GM23338 (cell line): Measurements from ENCODE around the gene ZNF276. TPM values are rescaled to one million over a fixed set of nuclear protein-coding genes. Genes with fewer than 3 reads are reported as not detected.

Experiments used
- ATAC-seq: fragments of 200-7000 bp; cut with Tn5 transposase; 3 replicates; pipeline ENCODE4 v1.9.1; 2020
- DNase-seq: peaks from one replicate; pipeline ENCODE4 v3.0.0-alpha.2; 2015; ENCODE audit warnings: low spot score
- H2AFZ ChIP-seq: fragments of 200-600 bp; sonication (generic); 2 replicates; pipeline ENCODE4 v1.8.0; 2016; ENCODE audit warnings: antibody characterized with exemption, mild to moderate bottlenecking, moderate library complexity
- H3F3A ChIP-seq: fragments of 200-600 bp; sonication (generic); replicated peaks from 2 replicates; pipeline ENCODE4 v1.8.0; 2017; ENCODE audit warnings: antibody characterized with exemption, mixed run types, low read depth
- H3K27ac ChIP-seq: fragments of 200-600 bp; sonication (generic); 2 replicates; pipeline ENCODE4 v1.6.1; 2016; ENCODE audit warnings: low read depth
- H3K27me3 ChIP-seq: fragments of 200-600 bp; sonication (generic); 2 replicates; pipeline ENCODE4 v1.8.0; 2016; ENCODE audit warnings: mild to moderate bottlenecking, mixed run types, moderate library complexity; ENCODE audit not compliant: insufficient read depth
- H3K36me3 ChIP-seq: fragments of 200-600 bp; sonication (generic); 2 replicates; pipeline ENCODE4 v1.8.0; 2016; ENCODE audit warnings: mild to moderate bottlenecking; ENCODE audit not compliant: insufficient read depth
- H3K4me1 ChIP-seq: fragments of 200-600 bp; sonication (generic); 2 replicates; pipeline ENCODE4 v1.8.0; 2016; ENCODE audit warnings: mild to moderate bottlenecking, moderate library complexity; ENCODE audit not compliant: insufficient read depth
- H3K4me2 ChIP-seq: fragments of 200-600 bp; sonication (generic); 2 replicates; pipeline ENCODE4 v1.7.1; 2017; ENCODE audit warnings: mixed run types
- H3K4me3 ChIP-seq: fragments of 200-600 bp; sonication (generic); 2 replicates; pipeline ENCODE4 v1.6.1; 2016; ENCODE audit warnings: mixed run types
- H3K79me2 ChIP-seq: fragments of 200-600 bp; sonication (generic); replicated peaks from 2 replicates; pipeline ENCODE4 v1.8.0; 2017; ENCODE audit warnings: mild to moderate bottlenecking; ENCODE audit not compliant: insufficient read depth
- H3K9me2 ChIP-seq: fragments of 200-600 bp; sonication (generic); 2 replicates; pipeline ENCODE4 v1.8.0; 2017; ENCODE audit not compliant: insufficient read depth
- H4K20me1 ChIP-seq: fragments of 200-600 bp; sonication (generic); replicated peaks from 2 replicates; pipeline ENCODE4 v1.8.0; 2017; ENCODE audit warnings: mild to moderate bottlenecking; ENCODE audit not compliant: insufficient read depth
- H3K27ac Mint-ChIP-seq: 2 replicates; pipeline ENCODE4 v1.8.0; 2020; ENCODE audit warnings: inconsistent platforms, mild to moderate bottlenecking, moderate library complexity, mixed read lengths
- H3K27me3 Mint-ChIP-seq: 3 replicates; pipeline ENCODE4 v1.8.0; 2022; ENCODE audit warnings: low read depth, mild to moderate bottlenecking, moderate library complexity, mixed read lengths, inconsistent platforms; ENCODE audit not compliant: insufficient read depth, poor library complexity
- H3K36me3 Mint-ChIP-seq: 3 replicates; pipeline ENCODE4 v1.8.0; 2021; ENCODE audit warnings: low read depth, mild to moderate bottlenecking, inconsistent platforms, moderate library complexity, mixed read lengths
- H3K4me1 Mint-ChIP-seq: 3 replicates; pipeline ENCODE4 v1.8.0; 2020; ENCODE audit warnings: mild to moderate bottlenecking, inconsistent platforms, mixed read lengths
- H3K4me3 Mint-ChIP-seq: 3 replicates; pipeline ENCODE4 v1.8.0; 2021; ENCODE audit warnings: moderate library complexity, mild to moderate bottlenecking, inconsistent platforms, mixed read lengths
- H3K9me3 Mint-ChIP-seq: 3 replicates; pipeline ENCODE4 v1.8.0; 2020; ENCODE audit warnings: moderate library complexity, mild to moderate bottlenecking, inconsistent platforms, mixed read lengths
- CREB1 ChIP-seq: fragments of 250-450 bp; sonication (Bioruptor Pico); IDR thresholded peaks from 2 replicates; pipeline ENCODE4 v1.5.0; 2020; ENCODE audit warnings: low read depth, mild to moderate bottlenecking, moderate library complexity
- EZH2phosphoT487 ChIP-seq: fragments of 200-600 bp; sonication (generic); IDR thresholded peaks from one replicate; pipeline ENCODE4 v1.8.1; 2018; ENCODE audit warnings: antibody characterized with exemption; ENCODE audit not compliant: unreplicated experiment
- JUNB ChIP-seq: IDR thresholded peaks from one replicate; pipeline ENCODE4 v1.6.1; 2016; ENCODE audit warnings: antibody characterized with exemption; ENCODE audit not compliant: unreplicated experiment
- NANOG ChIP-seq: IDR thresholded peaks from 2 replicates; pipeline ENCODE4 v1.6.1; 2016; ENCODE audit warnings: antibody characterized with exemption, borderline replicate concordance
- POLR2AphosphoS5 ChIP-seq: IDR thresholded peaks from 2 replicates; pipeline ENCODE4 v1.6.1; 2016; ENCODE audit warnings: antibody characterized with exemption, low read depth
- ZNF114 ChIP-seq: fragments of 250-450 bp; sonication (Bioruptor Pico); IDR thresholded peaks from 2 replicates; pipeline ENCODE4 v1.5.0; 2020; ENCODE audit warnings: mild to moderate bottlenecking, moderate library complexity
- polyA plus RNA-seq: library from polyadenylated mRNA; unstranded; fragments of >200 nt; fragmentation: Nextera tagmentation; extraction: Ambion mirVana; gene quantifications from 2 replicates; pipeline ENCODE4 v1.2.1, GENCODE V29; 2016
- total RNA-seq: library from RNA; depleted of rRNA; stranded (reverse); fragments of >200 nt; shearing (Covaris generic); gene quantifications from 2 replicates; pipeline ENCODE4 v1.2.3, GENCODE V29; 2014
- TF ChIP-seq, protein P1 (sequence below): fragments of 250-450 bp; sonication (Bioruptor Pico); IDR thresholded peaks from 2 replicates; pipeline ENCODE4 v1.5.0; 2020; ENCODE audit warnings: mild to moderate bottlenecking, moderate library complexity

Gene ZNF276
- total and polyA plus RNA-seq, 2 experiments from 2014 or later = 3.4 to 15.6 TPM

DNA sequence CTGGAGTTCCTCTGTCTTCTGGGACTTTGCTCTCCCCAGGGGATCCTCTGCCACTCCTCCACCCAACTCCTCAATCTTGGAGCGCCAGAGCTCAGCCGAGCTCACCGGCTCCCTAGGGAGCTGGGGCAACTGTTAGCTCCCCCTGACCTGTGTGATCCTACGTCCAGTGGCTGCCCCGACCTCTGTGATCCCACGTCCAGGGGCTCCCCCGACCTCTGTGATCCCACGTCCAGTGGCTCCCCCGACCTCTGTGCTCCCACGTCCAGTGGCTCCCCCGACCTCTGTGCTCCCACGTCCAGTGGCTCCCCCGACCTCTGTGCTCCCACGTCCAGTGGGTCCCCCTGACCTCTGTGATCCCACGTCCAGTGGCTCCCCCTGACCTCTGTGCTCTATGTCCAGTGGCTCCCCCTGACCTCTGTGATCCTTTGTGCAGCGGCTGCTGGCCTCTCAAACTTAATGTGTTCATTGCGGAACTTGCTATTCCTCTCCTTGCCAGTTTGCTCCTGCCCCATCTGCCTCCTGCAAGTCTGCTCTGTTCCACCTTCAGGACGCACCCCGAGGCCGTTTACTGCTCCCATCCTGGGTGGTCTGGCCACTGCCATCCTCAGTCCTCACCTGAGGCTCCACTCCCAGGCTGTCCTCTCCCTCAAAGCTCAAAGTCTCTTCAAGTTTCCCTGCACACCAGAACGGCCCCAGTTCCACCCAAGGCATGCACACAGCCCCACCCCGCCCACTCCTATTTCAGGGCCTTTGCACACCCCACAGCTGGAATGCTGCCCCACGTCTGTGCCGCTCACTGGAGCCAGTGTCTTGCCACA lies 3.4 kb upstream of the ZNF276 start (continued):
- TF ChIP-seq, protein P1, sequence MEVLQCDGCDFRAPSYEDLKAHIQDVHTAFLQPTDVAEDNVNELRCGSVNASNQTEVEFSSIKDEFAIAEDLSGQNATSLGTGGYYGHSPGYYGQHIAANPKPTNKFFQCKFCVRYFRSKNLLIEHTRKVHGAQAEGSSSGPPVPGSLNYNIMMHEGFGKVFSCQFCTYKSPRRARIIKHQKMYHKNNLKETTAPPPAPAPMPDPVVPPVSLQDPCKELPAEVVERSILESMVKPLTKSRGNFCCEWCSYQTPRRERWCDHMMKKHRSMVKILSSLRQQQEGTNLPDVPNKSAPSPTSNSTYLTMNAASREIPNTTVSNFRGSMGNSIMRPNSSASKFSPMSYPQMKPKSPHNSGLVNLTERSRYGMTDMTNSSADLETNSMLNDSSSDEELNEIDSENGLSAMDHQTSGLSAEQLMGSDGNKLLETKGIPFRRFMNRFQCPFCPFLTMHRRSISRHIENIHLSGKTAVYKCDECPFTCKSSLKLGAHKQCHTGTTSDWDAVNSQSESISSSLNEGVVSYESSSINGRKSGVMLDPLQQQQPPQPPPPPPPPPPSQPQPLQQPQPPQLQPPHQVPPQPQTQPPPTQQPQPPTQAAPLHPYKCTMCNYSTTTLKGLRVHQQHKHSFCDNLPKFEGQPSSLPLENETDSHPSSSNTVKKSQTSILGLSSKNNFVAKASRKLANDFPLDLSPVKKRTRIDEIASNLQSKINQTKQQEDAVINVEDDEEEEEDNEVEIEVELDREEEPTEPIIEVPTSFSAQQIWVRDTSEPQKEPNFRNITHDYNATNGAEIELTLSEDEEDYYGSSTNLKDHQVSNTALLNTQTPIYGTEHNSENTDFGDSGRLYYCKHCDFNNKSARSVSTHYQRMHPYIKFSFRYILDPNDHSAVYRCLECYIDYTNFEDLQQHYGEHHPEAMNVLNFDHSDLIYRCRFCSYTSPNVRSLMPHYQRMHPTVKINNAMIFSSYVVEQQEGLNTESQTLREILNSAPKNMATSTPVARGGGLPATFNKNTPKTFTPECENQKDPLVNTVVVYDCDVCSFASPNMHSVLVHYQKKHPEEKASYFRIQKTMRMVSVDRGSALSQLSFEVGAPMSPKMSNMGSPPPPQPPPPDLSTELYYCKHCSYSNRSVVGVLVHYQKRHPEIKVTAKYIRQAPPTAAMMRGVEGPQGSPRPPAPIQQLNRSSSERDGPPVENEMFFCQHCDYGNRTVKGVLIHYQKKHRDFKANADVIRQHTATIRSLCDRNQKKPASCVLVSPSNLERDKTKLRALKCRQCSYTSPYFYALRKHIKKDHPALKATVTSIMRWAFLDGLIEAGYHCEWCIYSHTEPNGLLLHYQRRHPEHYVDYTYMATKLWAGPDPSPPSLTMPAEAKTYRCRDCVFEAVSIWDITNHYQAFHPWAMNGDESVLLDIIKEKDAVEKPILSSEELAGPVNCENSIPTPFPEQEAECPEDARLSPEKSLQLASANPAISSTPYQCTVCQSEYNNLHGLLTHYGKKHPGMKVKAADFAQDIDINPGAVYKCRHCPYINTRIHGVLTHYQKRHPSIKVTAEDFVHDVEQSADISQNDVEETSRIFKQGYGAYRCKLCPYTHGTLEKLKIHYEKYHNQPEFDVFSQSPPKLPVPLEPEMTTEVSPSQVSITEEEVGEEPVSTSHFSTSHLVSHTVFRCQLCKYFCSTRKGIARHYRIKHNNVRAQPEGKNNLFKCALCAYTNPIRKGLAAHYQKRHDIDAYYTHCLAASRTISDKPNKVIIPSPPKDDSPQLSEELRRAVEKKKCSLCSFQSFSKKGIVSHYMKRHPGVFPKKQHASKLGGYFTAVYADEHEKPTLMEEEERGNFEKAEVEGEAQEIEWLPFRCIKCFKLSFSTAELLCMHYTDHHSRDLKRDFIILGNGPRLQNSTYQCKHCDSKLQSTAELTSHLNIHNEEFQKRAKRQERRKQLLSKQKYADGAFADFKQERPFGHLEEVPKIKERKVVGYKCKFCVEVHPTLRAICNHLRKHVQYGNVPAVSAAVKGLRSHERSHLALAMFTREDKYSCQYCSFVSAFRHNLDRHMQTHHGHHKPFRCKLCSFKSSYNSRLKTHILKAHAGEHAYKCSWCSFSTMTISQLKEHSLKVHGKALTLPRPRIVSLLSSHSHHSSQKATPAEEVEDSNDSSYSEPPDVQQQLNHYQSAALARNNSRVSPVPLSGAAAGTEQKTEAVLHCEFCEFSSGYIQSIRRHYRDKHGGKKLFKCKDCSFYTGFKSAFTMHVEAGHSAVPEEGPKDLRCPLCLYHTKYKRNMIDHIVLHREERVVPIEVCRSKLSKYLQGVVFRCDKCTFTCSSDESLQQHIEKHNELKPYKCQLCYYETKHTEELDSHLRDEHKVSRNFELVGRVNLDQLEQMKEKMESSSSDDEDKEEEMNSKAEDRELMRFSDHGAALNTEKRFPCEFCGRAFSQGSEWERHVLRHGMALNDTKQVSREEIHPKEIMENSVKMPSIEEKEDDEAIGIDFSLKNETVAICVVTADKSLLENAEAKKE (CRISPR knock-in tag) = no peak
- TF ChIP-seq CREB1 (CRISPR knock-in tag) = no peak
- TF ChIP-seq ZNF114 = no peak
- TF ChIP-seq EZH2phosphoT487 = no peak
- no peak for TF ChIP-seq NANOG
- no peak for TF ChIP-seq JUNB

DNA sequence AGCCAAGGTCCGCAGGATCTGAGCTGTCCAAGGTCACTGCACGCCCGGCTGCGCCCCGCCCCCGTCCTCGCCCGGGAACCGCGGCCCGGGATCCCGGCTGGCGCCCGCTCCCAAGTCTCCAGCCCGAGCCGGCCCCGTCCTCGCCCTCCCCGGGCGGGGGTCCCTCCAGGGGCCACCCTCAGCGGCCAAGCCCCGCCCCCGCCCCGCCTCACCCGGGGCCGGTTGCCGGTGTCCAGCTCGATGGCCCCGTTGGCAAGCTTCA lies 855 bp upstream of the ZNF276 start:
- H2AFZ ChIP-seq = peak overlapping the region; percentile 81; the same call in 1 of the 2 replicates
- H3K9me2 ChIP-seq = no peaks in the 10 kb centered on the region
- peak overlapping the region; percentile 83 for H3K27ac Mint-ChIP-seq
- peak overlapping the region; percentile 82 for H3K4me3 Mint-ChIP-seq
- H4K20me1 ChIP-seq = peaks cover 11% of the 10 kb centered on the region
- H3K36me3 Mint-ChIP-seq = peaks cover 35% of the 10 kb centered on the region
- H3K4me1 ChIP-seq = peaks cover 13% of the 10 kb centered on the region
- no peaks in the 10 kb centered on the region; the same call in 2 of the 3 replicates for H3K9me3 Mint-ChIP-seq
- 0 out of 2 replicates have a peak, but pooled peaks cover 4% of the 10 kb centered on the region for H3K36me3 ChIP-seq
- DNase-seq (no peak), ATAC-seq (peak; percentile 44)
- H3K79me2 ChIP-seq = no peaks in the 10 kb centered on the region
- peak overlapping the region; percentile 77 for H3K4me3 ChIP-seq
- H3K4me2 ChIP-seq = peak overlapping the region; percentile 93
- H3K27ac ChIP-seq = no peak overlapping the region
- peaks cover 54% of the 10 kb centered on the region for H3K27me3 Mint-ChIP-seq
- peaks cover 37% of the 10 kb centered on the region for H3F3A ChIP-seq
- peaks cover 67% of the 10 kb centered on the region for H3K27me3 ChIP-seq
- H3K4me1 Mint-ChIP-seq = peaks cover 18% of the 10 kb centered on the region
- TF ChIP-seq, protein P1 (CRISPR knock-in tag) = no peak
- TF ChIP-seq POLR2AphosphoS5 (peak; percentile 4; the same call in 1 of the 2 replicates), ZNF114 (no peak), CREB1 (CRISPR knock-in tag) (no peak), NANOG (no peak)
